OCI-M1 (cell line): ENCODE measurements around the gene ZNF516.

Source experiments
- DNase-seq: peaks from one replicate; lab custom pipeline; 2025; lab: John Stamatoyannopoulos, UW

Gene ZNF516

GRCh38 chr18:76364282-76365259, 130.5 kb downstream of the ZNF516 start:
- no peak for DNase-seq

GRCh38 chr18:76363436-76364120, 131.5 kb downstream of the ZNF516 start:
- DNase-seq: no peak

GRCh38 chr18:76362676-76363075, 132.4 kb downstream of the ZNF516 start:
- no peak for DNase-seq

GRCh38 chr18:76361219-76361618, 133.8 kb downstream of the ZNF516 start:
- DNase-seq: no peak

DNA sequence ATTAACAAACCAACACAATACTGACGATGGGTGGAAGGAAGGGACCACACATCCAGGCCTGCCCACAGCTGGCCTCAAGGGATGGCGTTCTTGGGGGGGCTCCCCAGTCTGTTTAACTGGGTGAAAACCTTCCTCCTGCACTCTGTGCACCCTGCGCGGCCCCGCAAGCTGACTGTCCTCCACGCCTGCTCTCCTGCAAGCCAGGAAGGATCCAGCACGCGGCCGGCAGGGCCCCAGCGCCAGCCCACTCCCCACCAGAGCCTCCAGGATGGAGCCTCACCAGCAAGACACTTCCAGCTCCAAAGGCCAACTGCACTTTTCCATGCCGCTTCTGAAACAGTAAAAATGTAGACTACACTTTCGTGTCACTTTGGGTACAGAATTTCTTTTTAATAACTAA, 135.1 kb downstream of the ZNF516 start:
- DNase-seq: no peak

DNA sequence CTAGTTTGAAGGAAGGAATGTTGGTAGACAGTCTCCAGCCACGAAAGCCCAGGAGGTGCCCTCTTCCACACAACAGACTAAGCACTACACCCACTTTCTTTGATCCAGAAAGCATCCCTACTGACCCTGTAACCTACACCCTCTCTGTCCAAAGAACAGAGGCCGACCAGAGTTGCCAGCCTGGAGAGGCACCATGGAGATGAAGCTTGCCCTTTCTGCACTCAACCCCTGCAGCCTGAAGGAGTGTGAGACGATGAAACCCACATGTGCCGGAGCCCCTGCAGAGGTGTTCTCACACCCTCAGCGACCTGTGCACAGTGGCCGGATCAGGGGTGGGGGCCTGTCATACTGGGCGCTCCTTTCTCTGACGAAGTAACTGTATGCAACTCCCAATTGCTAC, 136.3 kb downstream of the ZNF516 start:
- no peak for DNase-seq

- no peak for DNase-seq
Observed at GRCh38 chr18:76357585-76358260, 137.3 kb downstream of the ZNF516 start.

DNA sequence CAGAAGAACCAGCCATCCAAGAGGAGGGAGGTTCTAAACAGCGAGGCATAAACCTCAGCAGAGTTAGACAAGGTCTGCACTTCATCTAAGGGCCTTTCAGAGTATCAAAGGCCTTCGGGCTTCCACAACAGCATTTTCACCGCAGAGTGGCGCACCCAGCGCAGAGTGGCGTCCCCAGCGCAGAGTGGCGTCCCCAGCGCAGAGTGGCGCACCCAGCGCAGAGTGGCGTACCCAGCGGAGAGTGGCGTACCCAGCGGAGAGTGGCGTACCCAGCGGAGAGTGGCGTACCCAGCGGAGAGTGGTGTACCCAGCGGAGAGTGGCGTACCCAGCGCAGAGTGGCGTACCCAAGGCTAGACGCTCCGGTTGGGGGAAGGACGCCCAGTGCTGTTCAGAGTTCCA, 137.9 kb downstream of the ZNF516 start:
- DNase-seq: no peak

GRCh38 chr18:76356666-76357065, 138.4 kb downstream of the ZNF516 start:
- no peak for DNase-seq

GRCh38 chr18:76354348-76354747, 140.7 kb downstream of the ZNF516 start:
- no peak for DNase-seq

GRCh38 chr18:76353500-76353899, 141.5 kb downstream of the ZNF516 start:
- DNase-seq: no peak

GRCh38 chr18:76353046-76353445, 142.0 kb downstream of the ZNF516 start:
- DNase-seq: no peak

- DNase-seq: no peak
Observed at GRCh38 chr18:76351961-76352581, 143.0 kb downstream of the ZNF516 start.

- no peak for DNase-seq
Observed at GRCh38 chr18:76350134-76351025, 144.7 kb downstream of the ZNF516 start.

DNA sequence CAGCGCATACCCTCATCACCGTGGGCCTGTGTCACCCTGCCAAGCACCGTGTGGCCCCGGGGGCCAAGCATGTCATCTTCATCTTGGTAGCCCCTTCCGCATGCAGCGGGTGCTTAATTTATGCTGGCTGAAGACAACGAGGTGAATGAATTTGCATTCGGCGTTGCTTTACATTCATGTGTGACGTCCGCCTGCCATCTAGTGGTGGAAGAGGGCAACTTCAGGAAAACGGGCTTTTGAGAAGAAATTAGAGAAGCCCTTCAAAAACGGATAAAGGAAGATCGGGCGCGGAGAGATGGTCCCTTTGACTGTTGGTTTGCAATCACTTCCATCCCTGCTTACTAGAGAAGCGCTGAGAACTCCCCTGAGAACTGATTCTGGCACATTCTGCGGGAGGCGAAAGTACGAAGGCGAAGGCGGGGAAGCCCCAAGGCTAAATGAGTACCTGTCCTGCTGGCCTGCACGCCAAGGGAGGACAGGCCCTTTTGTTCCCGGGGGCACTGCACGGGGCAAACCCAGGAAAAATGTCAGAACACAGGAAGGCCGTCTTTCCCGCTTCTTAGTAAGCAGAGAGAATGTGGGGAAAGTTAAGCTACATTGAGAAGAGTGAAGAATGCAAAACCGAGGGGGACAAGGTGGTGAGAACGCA, 145.9 kb downstream of the ZNF516 start:
- peak; percentile 81 for DNase-seq

- DNase-seq: no peak
Observed at GRCh38 chr18:76348267-76349066, 146.6 kb downstream of the ZNF516 start.

GRCh38 chr18:76347341-76347740, 147.7 kb downstream of the ZNF516 start:
- no peak for DNase-seq

DNA sequence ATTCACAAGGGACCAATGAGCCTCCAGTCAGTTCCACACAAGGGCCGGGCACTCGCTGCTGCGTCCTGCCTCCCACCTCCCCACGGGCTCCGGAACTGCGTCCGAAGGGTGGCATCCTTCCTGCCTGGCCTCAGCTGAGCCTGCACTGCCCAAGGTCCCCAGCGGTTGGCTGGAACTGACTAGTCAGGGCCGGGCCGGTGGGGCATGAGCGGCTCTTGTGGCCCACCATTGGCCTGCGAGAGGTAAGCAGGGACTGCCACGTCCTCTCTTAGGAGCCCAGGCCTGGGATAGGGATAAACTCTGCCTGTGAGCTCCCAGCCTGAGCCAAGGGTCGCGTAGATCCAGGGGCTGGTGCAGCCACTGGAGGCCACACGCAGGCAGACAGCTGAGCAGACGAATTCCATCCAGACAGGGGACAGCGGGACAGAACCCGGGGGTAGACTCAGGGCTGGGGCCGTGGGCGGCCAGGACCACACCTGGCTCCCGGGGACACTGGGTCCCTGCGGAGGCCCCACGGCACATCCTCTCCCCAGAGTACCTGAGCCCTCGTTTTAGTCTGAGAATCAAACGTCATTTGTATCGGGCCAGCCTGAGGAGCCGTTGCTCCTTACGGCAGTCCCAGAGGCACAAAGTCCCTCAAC, 148.4 kb downstream of the ZNF516 start:
- DNase-seq: no peak

GRCh38 chr18:76345901-76346300, 149.1 kb downstream of the ZNF516 start:
- DNase-seq: no peak
